HG02840 (cell line): ENCODE data around the gene LAS1L.
"Not testable (repeated sequence)": the region's sequence is repeated elsewhere in the genome, so short reads cannot be mapped to it uniquely, and the experiment has no call there.

Experiments
- ATAC-seq: cut with Tn5 transposase; IDR thresholded peaks from one replicate; pipeline ENCODE4 v1.9.1; 2021; ENCODE audit warnings: mild to moderate bottlenecking, moderate library complexity, moderate number of reproducible peaks; ENCODE audit not compliant: unreplicated experiment, low FRiP score

Gene LAS1L

DNA sequence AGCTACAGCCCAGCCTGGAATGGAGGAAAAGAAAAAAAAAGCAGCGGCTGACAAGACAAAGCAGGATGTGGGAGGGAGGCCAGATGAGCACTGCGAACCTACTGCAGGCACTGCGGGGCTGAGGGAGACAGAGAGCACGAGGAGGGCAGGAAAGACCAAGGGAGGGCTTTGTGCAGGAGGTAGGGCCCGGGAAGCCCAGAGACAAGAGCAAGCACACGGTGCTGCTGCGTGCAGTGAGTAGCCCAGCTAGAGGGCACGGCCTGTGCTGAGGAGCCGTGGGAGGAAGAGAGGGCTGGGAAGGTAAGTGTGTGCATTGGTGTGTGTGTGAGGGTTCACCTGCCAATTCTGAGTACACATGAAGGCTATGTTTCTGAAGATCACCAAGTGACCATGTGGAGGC is 15.6 kb downstream of the LAS1L start:
- not testable (repeated sequence) for ATAC-seq

DNA sequence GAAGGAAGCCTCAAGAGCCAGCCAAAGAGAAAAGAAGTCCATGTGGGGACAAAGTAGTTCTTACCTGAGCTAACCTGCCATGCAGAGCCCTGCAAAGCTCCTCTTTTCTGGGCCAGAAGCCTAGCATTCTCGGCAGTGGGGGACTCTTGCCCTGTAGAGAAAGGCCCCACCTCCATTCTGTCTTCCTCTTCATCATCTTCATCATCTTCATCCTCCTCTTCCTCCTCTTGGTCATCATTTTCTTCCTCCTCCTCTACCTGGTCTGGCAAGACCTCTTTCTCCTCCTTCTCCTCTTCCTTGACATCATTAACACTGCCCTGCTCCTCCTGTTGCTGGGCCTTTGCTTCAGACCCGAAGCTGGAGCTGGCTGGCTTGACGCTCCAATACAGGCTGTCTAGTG is 16.7 kb downstream of the LAS1L start:
- no peak for ATAC-seq

DNA sequence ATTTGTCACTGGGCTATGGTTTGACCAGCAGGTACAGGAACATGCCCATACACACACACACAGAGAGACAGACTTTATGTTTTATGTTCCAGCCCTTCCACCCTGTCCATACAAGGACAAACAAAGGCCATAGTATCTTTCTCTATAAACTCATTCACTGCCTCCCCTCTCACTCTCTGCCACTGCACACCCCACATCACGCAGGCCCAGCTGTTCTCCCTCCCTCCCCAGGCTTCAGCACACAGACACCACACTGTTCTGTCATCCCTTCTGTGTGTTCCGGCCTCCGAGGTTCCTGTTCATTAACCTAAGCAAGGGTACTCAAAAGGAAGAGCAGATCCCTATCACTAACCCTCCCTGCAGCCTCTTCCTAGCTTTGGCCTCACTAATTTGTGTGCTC is 17.8 kb downstream of the LAS1L start:
- no peak for ATAC-seq

DNA sequence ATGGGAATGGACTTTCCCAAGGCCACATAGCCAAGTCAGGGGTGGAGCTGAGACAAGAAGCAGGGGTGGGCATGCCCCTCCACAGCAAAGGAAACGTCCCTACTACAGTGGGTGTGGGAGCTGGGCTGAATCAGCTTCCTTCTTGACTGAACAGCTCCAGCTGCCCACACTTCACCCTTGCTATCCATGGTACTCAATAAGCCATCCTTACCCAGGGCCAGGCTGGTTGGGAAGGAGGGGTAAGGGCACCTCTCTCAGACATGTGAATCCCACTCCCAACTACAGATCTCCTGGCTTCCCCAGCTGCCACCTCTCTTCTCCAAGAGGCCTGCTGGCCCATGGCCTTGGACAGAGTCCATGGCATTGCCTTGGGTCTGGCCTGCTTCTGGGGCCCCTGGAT is 21.0 kb downstream of the LAS1L start:
- no peak for ATAC-seq

DNA sequence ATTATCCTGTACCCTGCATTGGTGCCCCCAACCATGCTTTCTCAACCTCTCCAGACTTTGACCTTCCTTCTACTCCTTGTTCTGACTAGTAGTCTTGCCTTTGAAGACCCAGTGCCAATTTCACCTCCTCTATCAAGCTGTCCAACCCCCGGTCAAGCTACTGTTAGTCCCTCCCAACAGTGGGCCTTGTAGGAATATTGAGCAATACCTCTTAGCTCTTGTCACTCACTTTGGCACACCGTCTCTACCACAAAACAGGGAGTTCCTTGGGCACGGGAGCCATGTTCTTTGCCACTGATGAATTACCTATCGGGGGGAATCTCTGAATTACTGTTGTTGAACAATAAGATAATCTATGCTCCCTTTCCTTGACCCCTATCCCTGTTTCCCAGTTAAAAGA is 25.2 kb downstream of the LAS1L start:
- no peak for ATAC-seq

DNA sequence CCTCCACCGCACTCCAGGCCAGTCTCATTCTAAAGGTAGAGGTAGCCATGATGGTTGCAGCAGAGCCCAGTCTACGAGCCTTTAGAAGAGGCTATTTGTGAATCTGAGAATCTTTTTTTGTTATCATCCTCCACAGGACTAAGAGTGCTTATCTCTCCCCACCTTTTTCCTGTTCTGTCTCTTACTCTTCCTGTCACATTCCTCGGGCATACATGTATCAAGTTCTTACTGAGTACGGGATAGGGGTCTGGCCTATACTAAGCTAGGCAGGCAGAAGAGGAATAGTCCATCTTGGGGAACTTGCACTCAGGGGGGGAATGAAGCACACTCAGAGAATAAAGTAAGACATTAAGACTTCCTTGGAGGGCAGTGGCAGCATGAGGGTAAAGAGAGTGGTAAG is 25.7 kb downstream of the LAS1L start:
- ATAC-seq: no peak

DNA sequence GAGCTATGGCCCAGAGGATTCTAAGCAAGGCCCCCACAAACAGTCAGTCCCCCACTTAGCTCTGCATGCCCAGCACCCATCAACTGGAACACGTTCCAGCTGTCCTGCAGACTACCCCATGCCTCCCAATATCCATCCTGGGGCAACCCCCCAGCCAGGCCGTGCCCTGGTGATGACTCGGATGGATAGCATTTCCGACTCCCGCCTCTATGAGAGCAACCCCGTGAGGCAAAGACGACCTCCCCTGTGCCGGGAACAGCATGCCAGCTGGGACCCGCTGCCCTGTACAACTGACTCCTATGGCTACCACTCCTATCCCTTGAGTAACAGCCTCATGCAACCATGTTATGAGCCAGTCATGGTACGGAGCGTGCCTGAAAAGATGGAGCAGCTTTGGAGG is 32.0 kb downstream of the LAS1L start:
- ATAC-seq: no peak

DNA sequence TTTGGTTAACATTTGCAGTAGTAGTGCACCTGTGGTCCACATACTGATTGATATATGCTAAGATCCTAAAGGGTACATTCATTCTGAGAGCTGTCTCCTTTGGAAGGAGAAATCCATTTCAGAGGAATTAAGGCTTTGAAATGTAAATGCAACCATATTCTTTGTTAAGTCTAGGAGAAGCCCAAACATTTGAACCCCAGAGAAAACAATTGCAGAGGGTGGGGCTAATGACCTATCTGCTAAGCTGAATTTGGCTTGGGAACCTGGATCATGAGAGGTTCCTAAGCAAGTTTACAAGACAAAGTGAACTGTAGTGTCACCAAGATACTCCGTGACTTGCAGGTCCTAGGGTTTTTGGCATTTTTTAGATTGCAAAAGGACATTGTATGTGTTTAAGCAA is 41.2 kb downstream of the LAS1L start:
- no peak for ATAC-seq

DNA sequence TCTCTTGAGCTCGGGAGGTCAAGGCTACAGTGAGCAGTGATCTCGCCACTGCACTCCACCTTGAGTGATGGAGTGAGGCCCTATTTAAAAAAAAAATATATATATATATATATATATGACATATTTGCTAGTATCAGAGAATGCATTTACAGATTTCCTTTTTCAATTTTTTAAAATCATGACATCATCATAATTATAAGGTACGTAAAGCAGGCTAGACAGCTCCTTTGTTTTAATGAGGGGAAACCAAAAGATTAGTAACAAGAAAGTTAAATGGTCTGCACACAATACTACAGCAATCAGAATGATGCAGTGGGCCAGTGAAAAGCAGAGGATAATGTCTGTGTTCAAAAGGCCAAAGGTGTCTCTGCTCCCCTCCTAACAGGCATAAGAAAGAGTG is 43.0 kb downstream of the LAS1L start:
- ATAC-seq: no peak

DNA sequence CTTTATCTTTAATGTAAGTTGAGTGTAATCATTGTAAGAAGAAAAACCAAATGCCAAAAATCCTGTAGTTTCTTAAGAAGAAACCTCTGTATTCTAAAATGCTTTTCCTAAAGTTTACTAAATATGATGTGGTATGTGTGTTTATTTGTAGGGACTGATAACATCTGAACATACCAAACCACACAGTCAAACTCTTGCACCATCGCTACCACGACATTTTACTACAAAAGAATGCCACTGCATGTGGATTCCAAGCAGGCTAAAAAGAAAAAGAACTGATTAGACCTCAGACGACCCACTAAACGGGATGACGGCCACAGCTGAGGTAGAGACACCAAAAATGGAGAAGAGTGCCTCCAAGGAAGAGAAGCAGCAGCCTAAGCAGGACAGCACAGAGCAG is 46.1 kb downstream of the LAS1L start:
- no peak for ATAC-seq

DNA sequence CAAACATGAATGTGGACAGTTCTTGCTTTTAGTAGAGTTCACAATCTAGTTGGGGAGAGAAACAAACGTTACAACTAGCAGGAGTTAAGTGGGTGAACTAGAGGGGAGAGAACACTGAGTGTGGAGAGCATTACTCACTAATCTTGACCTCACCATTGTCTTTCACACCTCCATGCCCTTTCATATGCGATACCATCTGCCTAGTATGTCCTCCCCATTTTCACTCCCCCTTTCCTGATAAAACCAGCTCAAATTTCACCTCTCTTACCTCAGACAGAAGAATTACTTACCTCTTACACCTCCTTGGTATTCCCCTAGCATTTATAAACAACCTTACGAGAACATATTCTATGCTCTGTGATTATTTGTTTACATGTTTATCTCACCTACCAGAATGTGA is 53.6 kb downstream of the LAS1L start:
- no peak for ATAC-seq

DNA sequence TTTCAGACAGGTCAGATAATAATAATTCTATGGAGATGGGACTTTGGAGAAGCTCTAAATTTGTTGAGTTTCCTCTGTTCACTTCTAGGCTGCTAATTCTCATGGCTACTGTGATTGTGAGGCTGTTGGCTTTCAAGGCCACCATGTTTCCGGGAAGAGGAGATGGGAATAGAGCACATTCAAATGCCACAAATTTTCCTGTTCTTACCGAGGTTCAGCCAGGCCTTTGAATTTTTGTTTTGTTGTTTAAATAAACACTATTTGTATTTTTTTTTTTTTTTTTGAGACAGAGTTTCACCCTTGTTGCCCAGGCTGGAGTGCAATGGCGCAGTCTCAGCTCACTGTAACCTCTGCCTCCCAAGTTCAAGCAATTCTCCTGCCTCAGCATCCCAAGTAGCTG is 55.5 kb downstream of the LAS1L start:
- not testable (repeated sequence) for ATAC-seq

DNA sequence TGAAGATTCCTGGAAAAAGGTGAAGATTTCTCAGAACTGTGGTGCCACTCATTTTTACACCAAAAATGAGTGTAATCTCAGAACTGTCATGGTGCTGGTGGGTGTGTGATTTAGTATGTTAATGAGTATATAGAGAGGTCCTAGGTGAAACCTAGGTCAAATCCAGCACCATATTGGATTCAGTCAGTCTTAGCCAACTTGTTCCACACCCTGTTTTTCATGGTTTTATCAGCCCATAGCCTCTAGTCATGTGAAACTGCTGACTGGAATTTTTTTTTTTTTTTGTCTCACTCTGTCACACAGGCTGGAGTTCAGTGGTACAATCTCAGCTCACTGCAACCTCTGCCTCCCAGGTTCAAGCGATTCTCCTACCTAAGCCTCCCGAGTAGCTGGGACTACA is 58.0 kb downstream of the LAS1L start:
- ATAC-seq: no peak

DNA sequence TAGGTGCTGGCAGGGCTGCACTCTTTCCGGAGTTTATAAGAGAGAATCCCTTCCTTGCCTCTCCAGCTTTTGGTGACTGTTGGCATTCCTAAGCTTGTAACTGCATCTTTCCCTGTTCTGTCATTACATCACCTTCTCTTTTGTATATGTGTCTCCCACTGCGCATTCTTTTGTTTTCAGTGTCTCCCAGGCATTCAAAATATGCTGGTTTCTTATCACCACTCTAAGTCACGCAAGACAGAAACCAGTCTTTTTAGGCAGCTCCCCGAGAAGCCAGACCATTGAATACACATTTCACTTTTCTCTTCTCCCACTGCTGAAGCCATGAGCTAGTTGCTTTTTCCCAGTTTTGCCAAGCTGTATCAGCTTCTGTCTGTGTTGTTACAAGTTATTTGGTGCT is 71.0 kb downstream of the LAS1L start:
- no peak for ATAC-seq
